Mesothelial cell of epicardium (in vitro differentiated cells): ENCODE results near the gene TMEM196. TPM values are rescaled to one million over a fixed set of nuclear protein-coding genes. Genes with fewer than 3 reads are reported as not detected.

Experiments used
- DNase-seq, 2 experiments: peaks; one replicate each; pipeline ENCODE4 v3.0.0; 2021; ENCODE audit warnings: low spot score in 2 of 2; ENCODE audit not compliant: unreplicated experiment in 2 of 2
- H3K27ac Mint-ChIP-seq: 2 replicates; pipeline ENCODE4 v1.8.0; 2021; ENCODE audit warnings: mixed read lengths
- H3K27me3 Mint-ChIP-seq: 2 replicates; pipeline ENCODE4 v1.8.0; 2021; ENCODE audit warnings: low read depth, mixed read lengths
- H3K36me3 Mint-ChIP-seq: 2 replicates; pipeline ENCODE4 v1.8.0; 2021; ENCODE audit warnings: mixed read lengths
- H3K4me1 Mint-ChIP-seq: 2 replicates; pipeline ENCODE4 v1.8.0; 2021; ENCODE audit warnings: mixed read lengths
- H3K4me3 Mint-ChIP-seq: 2 replicates; pipeline ENCODE4 v1.8.0; 2021; ENCODE audit warnings: mild to moderate bottlenecking, moderate library complexity, mixed read lengths
- H3K9me3 Mint-ChIP-seq: 2 replicates; pipeline ENCODE4 v1.8.0; 2021; ENCODE audit warnings: mixed read lengths
- total RNA-seq: library from RNA; stranded (reverse); gene quantifications from 3 replicates; pipeline ENCODE4 v1.2.1, GENCODE V29; 2021
- TF ChIP-seq, protein P1 (sequence below): fragments of 200-600 bp; sonication (generic); IDR thresholded peaks from one replicate; pipeline ENCODE4 v1.5.0; 2021; ENCODE audit warnings: antibody characterized with exemption; ENCODE audit not compliant: unreplicated experiment

The TMEM196 gene
- total RNA-seq, 1 donor from 2014 or later, result not detected

DNA sequence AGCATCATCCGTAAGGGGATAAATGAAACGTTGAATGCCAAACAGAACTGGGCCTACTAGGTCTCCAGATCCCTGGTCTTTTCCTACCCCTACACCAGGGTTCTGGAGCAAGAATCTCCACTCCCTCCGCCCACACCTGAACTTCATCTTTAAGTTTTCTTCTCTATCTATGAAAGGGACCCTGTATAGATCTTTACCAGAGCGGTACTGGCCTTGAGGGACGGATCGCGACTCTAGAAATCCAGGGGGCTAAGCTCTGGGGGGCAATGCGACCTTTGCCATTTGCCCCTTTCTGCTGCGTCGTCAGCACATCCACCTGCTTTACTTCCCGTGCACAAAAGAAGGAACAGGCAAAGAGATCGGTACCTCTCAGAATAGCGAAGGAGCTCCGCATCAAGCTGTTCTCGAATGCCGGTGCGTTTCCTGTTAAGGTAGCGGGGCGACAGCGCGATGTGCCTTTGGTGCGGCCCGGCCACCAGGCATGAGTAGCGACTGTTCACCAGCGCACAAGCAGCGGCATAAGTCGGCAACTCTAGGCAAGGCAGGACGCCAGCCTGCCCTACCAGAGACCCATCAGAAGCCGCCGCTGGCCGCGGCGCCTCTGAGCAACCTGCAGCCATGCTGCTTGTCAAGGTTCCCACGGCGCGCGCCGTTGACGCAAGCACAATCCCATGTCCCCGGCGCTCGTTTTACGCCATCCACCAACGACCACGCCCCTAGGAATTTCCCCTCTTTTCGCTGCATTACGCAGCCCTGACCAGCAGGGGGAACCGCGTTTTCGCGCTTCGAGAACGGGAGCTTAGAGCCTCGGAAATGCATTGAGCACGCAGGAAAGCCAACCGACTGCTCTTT lies 64.8 kb downstream of the TMEM196 start, which contains the start of gene POLR1F:
POLR1F (minus strand) TSS at position 641 of the 852 bp plus-strand sequence; CDS start at position 620, 21 bp downstream.
- Mint-ChIP-seq H3K4me1 (peaks cover 28% of the 10 kb centered on the region), H3K27me3 (peaks cover 12% of the 10 kb centered on the region), H3K9me3 (no peaks in the 10 kb centered on the region), H3K36me3 (peaks cover 4% of the 10 kb centered on the region), H3K27ac (peak within 1 kb of the TSS; percentile 95), H3K4me3 (peak within 1 kb of the TSS; percentile 95)
- TF ChIP-seq, protein P1, sequence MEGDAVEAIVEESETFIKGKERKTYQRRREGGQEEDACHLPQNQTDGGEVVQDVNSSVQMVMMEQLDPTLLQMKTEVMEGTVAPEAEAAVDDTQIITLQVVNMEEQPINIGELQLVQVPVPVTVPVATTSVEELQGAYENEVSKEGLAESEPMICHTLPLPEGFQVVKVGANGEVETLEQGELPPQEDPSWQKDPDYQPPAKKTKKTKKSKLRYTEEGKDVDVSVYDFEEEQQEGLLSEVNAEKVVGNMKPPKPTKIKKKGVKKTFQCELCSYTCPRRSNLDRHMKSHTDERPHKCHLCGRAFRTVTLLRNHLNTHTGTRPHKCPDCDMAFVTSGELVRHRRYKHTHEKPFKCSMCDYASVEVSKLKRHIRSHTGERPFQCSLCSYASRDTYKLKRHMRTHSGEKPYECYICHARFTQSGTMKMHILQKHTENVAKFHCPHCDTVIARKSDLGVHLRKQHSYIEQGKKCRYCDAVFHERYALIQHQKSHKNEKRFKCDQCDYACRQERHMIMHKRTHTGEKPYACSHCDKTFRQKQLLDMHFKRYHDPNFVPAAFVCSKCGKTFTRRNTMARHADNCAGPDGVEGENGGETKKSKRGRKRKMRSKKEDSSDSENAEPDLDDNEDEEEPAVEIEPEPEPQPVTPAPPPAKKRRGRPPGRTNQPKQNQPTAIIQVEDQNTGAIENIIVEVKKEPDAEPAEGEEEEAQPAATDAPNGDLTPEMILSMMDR, result peak; percentile 96
- peak; percentile 83 to 97 for DNase-seq

DNA sequence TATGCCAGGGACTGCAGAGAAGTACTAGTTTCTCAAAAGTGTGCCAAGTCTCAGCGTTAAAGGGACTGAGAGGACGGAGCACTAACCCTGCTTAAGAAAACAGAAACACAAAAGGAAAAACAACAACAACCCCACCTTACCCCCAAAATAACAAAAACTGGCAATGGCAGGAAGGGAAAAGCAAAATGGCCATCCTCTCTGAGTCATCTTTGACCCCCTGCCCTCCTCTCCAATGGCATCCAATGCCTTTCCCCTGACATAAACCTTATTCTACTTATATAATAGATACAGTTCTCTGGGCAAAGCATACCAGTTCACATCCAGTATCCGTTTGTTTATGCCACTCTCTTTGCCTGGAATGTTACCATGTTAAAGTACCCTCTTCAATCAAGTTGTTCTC lies 66.2 kb downstream of the TMEM196 start:
- Mint-ChIP-seq H3K9me3 (peaks cover 9% of the 10 kb centered on the region), H3K4me1 (peaks cover 28% of the 10 kb centered on the region), H3K27me3 (peaks cover 11% of the 10 kb centered on the region), H3K27ac (no peak overlapping the region), H3K4me3 (peak overlapping the region; percentile 95), H3K36me3 (peaks cover 13% of the 10 kb centered on the region)
- no peak for DNase-seq
- TF ChIP-seq, protein P1, result no peak

- H3K36me3 Mint-ChIP-seq, result peaks cover 20% of the 10 kb centered on the region
- H3K4me1 Mint-ChIP-seq, result peaks cover 28% of the 10 kb centered on the region
- peaks cover 13% of the 10 kb centered on the region for H3K9me3 Mint-ChIP-seq
- no peaks in the 10 kb centered on the region for H3K27me3 Mint-ChIP-seq
- no peak for DNase-seq
- no peak overlapping the region for H3K4me3 Mint-ChIP-seq
- TF ChIP-seq, protein P1, result no peak
- no peak overlapping the region for H3K27ac Mint-ChIP-seq
Observed at GRCh38 chr7:19705663-19706062, 67.8 kb downstream of the TMEM196 start.

DNA sequence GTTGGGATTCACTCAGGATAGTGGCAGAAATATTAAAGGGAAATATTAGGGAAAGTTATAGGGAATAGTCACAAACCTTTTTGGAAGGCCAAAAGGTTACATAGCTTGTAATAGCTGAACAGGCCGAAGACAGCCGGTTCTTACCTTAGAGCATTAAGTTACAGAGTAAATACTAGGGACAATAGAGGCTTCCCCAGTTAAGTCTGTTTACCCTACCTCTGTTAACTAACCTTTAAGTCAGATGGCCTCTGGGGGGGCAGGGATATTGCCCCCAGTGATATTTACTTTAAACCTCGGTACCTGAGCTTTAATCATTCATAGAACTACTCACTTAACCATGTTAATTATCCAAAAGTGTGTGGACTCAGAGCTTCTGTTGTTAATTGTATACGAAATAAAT lies 71.9 kb downstream of the TMEM196 start:
- Mint-ChIP-seq H3K9me3 (peaks cover 13% of the 10 kb centered on the region), H3K4me1 (peaks cover 6% of the 10 kb centered on the region), H3K36me3 (peaks cover 32% of the 10 kb centered on the region), H3K4me3 (no peak overlapping the region), H3K27ac (no peak overlapping the region), H3K27me3 (no peaks in the 10 kb centered on the region)
- DNase-seq, result no peak
- TF ChIP-seq, protein P1, result no peak

DNA sequence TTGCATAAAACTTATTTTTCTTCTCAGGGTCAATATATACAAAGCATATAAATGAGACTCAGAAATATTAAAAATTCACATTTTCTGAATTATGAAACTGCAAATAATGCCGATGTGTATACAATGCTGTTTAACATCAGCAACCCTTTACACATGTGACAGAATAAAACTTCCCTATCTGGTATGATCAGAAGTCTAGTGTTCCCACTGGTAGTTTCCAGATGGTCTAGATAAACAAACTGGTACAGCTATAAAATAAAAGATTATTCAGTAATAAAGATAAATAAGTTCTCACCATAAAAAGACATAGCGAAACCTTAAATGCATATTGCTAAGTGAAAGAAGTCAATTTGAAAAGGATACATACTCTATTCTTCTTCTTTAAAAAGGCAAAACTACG lies 72.5 kb downstream of the TMEM196 start:
- Mint-ChIP-seq H3K9me3 (peaks cover 13% of the 10 kb centered on the region), H3K4me3 (no peak overlapping the region), H3K27me3 (no peaks in the 10 kb centered on the region), H3K4me1 (peaks cover 2% of the 10 kb centered on the region), H3K36me3 (peaks cover 32% of the 10 kb centered on the region), H3K27ac (no peak overlapping the region)
- DNase-seq, result no peak
- TF ChIP-seq, protein P1, result no peak
